LoVo (cell line): ENCODE measurements around the gene GOLIM4.
"Not testable (repeated sequence)": the region's sequence is repeated elsewhere in the genome, so short reads cannot be mapped to it uniquely, and the experiment has no call there.

Experiments
- DNase-seq: peaks from one replicate; pipeline ENCODE4 v3.0.0-alpha.2; 2016; ENCODE audit warnings: low spot score

Gene GOLIM4, protein sequence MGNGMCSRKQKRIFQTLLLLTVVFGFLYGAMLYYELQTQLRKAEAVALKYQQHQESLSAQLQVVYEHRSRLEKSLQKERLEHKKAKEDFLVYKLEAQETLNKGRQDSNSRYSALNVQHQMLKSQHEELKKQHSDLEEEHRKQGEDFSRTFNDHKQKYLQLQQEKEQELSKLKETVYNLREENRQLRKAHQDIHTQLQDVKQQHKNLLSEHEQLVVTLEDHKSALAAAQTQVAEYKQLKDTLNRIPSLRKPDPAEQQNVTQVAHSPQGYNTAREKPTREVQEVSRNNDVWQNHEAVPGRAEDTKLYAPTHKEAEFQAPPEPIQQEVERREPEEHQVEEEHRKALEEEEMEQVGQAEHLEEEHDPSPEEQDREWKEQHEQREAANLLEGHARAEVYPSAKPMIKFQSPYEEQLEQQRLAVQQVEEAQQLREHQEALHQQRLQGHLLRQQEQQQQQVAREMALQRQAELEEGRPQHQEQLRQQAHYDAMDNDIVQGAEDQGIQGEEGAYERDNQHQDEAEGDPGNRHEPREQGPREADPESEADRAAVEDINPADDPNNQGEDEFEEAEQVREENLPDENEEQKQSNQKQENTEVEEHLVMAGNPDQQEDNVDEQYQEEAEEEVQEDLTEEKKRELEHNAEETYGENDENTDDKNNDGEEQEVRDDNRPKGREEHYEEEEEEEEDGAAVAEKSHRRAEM

DNA sequence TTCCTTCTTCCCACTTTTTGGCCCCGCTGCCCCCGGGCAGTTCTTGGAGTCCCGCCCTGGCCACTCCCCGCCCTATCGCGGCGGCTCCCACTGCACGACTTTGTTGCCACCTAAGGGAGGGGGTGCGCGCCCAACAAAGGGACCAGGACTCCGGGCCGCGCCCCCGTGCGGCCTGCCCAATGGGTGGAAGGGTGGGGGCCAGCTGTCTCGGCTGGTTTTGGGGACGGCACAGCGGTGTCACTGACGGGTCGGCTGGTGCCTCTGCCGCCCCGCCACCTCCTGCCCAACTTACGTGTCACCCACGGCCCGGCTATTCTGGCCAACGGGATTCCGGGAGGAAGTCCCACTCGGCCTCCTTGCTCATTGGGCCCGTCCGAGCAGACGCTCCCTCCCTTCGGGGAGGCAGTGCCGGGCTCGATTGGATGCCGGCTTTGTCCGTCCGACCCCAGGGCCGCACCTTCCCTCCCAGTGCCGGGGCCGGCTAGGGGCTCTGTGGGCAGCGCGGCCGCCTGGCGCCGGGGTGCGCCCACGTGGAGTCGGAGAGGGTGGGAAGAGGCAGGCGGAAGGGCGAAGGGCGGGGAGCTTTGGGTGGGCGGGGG is at the start of gene GOLIM4:
GOLIM4 (minus strand) TSS at position 314 of the 599 bp plus-strand sequence. CDS start 639 bp downstream, outside the sequence.
- DNase-seq = peak; percentile 94

DNA sequence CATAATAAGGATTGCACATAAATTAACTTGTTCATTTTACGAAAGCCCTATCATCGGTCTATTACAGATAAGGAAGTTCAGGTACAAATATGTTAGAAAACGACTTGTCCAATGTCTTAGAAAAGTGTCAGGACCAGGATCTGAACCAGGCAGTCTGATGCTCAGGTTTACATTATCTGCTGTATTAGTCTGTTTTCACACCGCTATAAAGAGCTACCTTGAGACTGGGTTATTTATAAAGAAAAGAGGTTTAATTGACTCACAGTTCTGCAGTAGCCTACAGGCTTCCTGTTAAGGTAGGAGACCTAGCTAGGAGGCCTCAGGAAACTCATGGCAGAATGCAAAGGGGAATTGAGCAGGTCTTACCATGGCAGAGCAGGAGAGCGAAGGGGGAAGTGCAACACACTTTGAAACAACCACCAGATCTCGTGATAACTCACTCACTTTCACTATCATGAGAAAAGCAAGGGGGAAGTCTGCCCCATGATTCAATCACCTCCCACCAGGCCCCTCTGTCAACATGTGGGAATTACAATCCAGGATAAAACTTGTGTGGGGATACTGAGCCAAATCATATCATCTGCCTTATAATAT is 45.8 kb upstream of the GOLIM4 start:
- DNase-seq = no peak

DNA sequence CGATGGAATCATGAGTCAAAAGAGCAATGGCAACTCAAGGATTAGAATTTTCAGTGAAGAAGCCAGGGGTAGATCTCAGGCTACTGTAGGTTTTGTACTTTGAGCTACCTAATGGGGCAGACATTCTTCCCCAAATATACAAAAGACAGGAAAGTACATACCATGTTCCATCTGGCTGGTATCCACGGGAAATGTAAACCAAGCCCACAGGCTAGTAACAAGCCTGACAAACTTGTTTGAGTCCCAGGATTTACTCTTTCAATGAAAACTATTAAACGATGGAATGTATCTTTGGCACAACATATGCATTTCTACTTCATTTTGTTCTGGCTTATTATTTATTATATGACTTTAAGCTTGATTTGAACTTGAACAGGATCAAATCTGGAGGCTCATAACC is 44.2 kb upstream of the GOLIM4 start:
- no peak for DNase-seq

DNA sequence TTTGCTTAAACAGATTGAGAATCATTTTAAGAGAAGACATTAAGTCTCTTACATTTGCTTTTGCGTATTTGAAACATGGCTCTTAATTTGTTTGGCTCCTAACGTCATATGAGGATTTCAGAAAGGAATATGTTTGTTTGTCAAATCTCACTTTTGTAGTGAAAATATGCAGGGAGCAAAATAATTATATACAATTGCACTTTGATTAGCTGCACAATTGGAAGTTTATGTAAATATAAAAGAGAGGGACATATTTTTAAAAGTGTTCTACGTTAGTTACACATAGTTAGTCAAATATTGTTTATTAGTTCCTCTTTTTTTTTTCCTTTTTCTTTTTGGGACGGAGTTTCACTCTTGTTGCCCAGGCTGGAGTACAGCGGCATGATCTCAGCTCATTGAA is 42.7 kb upstream of the GOLIM4 start:
- no peak for DNase-seq

DNA sequence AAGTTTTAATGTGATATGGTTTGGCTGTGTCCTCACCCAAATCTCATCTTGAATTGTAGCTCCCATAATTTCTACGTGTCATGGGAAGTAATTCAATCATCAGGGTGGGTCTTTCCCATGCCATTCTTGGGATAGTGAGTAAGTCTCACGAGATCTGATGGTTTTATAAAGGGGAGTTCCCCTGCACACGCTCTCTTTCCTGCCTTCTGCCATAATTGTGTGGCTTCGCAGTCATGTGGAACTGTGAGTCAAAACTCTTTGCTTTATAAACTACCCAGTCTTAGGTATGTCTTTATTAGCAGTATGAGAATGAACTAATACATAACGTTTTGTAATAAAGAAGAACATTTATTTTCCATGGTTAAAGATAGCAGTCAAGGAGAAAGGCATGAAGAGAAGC is 39.2 kb upstream of the GOLIM4 start:
- DNase-seq = no peak

DNA sequence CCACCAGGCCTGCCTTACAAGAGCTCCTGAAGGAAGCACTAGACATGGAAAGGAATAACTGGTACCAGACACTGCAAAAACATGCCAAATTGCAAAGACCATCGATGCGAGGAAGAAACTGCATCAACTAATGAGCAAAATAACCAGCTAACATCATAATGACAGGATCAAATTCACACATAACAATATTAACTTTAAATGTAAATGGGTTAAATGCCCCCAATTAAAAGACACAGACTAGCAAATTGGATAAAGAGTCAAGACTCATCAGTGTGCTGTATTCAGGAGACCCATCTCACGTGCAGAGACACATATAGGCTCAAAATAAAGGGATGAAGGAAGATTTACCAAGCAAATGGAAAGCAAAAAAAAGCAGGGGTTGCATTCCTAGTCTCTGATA is 34.5 kb upstream of the GOLIM4 start:
- not testable (repeated sequence) for DNase-seq

DNA sequence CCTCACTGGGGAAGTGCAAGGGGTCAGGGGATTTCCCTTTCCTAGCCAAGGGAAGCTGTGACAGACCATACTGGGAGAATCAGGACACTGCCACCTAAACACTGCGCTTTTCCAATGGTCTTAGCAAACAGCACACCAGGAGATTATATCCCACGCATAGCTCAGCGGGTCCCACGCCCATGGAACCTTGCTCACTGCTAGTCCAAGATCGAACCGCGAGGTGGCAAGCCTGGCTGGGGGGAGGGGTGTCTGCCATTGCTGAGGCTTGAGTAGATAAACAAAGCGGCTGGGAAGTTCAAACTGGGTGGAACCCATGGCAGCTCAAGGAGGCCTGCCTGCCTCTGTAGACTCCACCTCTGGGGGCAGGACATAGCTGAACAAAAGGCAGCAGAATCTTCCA is 32.7 kb upstream of the GOLIM4 start:
- not testable (repeated sequence) for DNase-seq

DNA sequence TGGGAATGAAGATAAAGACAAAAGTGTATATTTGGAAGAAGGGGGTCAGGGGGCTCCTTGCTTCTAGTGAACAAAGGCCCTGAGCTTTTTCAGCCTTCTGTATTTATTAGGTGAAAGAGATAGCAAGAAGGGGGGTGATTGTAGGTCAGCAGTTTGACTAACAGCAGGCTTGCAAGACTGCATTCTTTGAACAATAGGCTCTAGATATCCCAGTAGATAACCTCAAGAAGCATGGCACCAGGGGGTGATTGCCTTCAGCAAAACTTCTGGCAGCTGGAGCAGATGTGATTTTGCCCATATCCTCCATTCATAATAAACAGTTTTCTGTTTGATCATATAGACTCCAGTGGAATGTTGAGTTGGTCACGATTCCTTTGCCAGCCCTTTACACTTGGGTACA is 31.7 kb upstream of the GOLIM4 start:
- no peak for DNase-seq

DNA sequence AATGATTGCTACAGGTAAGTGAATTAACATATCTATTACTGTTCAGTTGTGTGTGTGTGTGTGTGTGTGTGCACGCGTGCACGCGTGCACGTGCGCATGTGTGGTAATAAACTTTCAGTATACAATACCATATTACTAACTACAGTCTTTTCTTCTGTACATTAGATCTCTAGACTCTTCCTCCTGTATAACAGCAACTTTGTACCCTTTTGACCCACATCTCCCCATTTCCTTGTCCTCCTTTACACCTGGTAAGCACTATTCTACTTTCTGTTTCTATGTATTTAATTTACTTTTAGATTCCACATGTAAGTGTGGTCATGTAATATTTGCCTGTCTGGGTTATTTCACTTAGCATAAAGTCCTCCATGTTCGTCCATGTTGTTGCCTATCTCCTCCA is 29.1 kb upstream of the GOLIM4 start:
- no peak for DNase-seq

DNA sequence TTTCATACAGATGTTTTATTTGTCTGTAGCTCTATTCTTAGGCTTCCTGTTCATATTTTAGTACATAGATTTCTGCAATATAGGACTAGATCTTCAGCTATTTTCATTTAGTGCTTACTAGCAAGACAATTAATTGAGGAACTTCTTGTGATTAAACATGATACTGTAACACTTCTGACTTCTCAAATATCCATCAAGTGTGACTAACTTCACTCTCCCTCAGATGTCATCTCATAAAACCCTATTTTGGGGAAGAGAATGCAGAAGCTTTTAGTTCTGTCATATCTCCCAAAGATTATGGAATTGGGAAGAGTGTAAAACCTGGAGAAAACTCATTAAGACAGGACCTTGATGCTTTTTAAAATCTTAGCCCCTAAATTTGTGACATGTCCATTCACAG is 28.6 kb upstream of the GOLIM4 start:
- no peak for DNase-seq

DNA sequence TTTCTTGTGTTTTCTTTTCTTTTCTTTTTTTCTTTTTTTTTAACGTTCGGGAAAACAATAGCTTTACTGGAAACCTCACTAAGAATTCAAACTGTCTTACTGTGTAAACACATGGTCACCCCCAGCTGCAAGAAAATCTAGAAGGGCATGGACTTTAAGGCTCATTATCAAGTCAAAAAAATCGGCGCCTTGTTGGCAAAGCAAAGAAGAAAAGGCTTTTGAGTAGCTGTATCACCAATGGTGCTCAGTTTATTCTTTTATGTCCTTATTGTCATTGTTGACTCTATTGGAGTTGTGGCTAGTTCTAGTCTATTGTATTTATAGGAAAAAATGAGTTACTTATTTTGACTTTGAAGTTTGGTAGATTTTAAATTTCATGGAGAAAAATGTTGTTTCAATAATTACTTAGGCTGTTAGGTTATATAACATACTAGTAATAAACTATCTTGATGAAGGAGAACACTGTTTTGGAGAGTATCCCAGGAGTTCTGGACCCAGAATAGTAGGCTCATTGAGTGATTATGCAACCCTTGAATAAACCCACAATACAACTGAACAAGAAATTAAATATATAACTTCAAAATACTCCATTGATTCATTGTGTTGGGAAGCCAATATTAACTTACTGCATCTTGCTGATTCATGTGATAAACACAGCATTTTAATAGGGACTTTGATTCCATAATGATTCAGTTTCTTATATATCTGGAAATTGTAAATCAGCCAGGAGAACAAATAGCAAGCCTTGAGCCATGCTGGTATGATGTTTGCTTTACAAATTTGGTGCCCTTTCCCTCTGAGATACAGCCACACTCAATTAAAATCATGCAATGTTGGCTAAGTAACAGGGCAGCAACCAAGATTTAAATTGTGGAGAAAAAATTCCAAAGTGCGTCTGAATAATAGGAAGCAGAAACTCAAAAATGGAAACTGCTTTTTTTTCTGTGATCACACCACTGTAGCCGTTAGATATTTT is 27.8 kb upstream of the GOLIM4 start:
- no peak for DNase-seq

DNA sequence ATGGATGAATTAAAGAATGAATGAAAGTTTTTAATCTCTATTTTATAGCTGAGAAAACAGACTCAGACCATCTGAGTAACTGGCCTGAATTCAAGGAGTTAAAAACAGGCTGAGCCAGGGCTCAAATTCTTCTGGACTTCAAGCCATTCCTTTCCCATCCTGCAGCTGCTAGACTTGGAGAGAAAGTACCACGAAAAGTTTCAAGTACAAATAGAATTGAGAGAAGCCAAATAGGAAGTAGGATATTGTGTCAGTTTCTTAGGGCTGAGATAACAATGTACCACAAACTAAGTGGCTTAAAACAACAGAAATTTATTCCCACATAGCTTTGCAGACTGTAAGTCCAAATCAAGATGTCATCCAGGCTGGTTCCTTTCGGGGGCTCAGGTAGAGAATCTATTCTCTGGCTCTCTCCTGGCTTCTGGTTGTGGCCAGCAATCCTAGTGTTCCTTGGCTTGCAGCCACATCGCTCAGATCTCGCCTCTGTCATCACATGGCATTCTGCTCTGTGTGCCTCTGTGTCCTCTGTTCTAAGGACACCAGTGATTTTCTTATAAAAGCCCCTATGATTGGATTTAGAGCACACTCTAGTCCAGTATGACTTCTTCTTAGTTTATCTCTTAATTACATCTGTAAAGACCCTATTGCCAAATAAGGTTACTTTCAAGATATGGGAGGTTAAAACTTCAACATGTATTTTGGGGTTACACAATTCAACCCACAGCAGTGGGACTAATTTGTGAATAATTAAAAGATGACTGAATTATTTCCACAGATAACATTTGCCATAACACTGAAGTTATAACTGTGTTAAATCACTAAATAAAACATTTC is 25.7 kb upstream of the GOLIM4 start:
- DNase-seq = no peak

DNA sequence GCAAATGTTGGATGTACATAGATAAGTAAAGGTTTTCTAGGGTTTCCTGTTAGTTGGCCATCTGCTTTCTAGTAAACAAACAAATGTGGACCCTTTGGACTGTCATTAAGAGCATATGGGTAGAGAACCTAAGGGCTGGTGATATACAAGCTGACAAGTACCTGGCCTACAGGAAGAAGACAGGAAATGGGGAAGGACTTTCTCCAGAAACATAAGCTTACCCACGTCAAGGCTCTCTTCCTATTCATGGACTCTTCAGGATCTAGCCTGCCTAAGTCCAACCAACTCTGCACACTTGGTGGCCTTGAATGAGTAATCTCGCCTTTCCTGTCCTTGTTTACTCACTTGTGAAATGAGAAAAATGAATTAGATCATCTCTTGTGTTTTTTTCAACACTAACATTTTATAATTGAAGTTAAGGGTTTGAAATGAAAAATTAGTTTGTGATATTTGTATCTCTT is 22.2 kb upstream of the GOLIM4 start:
- no peak for DNase-seq

DNA sequence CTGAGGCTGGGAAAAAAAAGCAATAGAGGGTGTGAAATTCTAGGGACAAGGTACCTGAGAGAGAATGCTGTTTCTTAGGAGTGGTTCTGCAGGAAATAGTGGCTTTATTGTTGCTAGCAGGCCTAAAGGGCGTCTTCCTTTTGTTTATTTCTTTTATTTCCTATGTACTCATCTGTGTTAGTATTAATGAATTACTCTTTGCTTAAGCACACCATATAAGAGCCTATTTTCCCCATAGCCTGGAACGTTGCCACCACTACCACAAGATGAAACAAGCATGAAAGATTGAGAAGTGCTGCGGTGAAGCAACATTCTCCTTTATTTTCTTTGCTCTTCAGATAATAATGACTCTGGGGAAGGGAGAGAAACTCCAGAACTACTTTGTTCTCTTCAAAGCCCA is 21.3 kb upstream of the GOLIM4 start:
- DNase-seq = no peak

DNA sequence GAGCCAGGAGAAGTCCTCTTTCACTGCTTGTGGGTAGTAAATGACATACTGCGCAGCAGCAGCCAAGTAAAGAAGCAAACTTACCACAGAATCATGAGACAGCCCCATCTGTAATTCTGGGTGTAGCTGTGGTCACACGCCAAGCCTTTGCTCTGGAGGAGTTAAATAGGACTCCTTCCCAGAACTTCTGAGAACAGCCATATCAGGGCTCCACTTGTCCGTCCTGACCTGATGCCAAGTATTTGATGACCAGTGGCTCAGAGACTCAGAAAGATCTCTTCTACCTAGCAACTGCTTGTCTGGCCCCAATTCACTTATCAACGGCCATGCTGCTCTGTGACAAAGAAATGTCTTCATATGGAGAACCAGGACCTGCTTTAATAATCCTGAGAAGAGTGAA is 20.6 kb upstream of the GOLIM4 start:
- no peak for DNase-seq

DNA sequence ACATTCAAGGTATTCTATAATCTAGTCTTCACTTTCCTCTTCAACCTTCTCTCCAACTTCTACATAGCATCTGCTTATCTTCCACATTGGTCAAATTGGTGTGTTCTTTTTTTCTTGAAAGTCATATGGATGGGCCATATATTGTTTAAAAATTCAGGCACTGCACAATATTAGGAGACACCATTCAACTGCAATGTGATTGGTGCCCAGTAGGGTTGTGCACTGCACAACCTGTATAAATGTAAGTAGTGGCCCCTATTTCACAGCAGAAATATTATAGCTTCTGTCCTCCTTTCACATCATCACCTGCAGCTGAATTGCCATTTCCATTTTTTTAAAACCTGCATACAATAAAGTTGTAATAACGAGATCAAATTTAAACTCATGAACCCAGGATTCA is 18.1 kb upstream of the GOLIM4 start:
- no peak for DNase-seq

DNA sequence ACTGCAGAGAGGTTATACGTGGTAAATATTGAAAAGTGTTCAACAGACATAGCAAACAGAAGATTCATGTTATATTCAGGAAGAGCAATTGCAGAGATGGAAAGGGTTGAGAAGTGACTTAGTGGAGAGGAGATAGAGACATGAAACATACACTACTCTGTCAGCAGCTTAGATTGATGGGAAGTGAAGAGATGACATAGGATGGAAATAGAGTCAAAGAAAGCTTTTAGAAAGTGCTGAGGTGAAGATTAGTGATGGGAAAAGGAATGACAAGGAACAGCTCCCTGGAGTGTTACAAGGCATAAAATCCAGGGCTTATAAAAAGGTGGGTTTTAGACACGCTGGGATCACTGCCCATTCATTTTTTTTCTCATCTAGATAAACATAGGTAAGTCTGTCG is 17.2 kb upstream of the GOLIM4 start:
- no peak for DNase-seq

DNA sequence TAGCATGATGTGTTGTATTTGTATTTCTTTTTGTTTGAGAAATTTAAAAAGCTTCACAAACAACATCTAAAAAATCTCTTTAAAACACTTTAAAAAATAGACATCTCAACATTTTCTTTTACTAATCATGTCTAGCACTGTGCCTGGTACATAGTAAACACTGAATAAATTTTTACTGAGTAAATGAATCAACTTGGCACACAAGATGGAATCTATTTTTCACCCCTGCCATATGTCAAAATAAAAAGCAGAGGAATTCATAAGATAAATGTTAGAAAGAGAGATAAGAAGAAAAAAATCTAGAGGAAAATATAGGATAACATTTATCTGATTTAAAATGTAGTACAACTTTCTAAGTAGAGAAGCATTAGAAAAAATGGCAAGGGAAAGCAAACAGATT is 8.6 kb upstream of the GOLIM4 start:
- no peak for DNase-seq

DNA sequence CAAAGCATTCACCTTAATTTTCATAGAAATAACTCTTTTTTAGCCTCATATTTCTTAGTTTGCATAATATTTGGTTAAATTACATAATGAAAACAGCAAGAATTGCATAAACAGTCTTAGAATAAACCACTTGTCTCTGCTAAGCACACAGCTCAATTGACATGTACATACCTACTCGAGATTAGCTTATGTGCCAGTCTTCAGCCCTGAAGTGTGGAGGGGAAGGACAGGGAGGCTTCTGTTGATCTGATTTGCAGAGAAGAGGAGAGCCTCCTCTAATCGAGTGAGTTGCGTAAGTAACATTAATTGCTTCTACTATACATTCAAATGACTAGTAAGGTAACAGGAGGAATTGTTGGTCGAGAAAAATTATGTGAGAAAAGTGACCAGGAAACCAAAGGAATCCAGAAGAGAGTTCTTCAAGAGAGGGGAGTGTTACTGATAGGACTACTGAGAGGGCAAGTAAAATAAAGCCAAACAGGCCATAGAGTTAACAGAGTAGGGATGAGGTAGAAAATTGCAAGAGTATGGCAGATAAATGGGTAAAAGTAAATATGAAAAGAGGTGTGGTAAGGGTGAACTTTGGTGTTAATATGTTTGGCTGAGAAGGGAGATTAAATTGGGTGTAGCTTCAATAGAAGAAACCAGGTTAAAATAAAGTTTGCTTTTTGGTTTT is 7.1 kb upstream of the GOLIM4 start:
- DNase-seq = no peak
